ENCODE data around the gene MAMDC4. TPM values are rescaled to one million over a fixed set of nuclear protein-coding genes. Genes with fewer than 3 reads are reported as not detected.
"Not testable (repeated sequence)": the region's sequence is repeated elsewhere in the genome, so short reads cannot be mapped to it uniquely, and the experiment has no call there.

MAMDC4 gene
- total and polyA plus RNA-seq, 4 donors: 2.4 to 19.0 (median 3.8) TPM

- Histone ChIP-seq H3K27me3 (ENCODE audit: control insufficient read depth in 1 of 2, insufficient read depth in 2 of 2, low read length in 1 of 2) (no peaks in the 10 kb centered on the region), H3K4me3 (ENCODE audit: low read length in 2 of 2) (no peak overlapping the region), H3K4me1 (ENCODE audit: control insufficient read depth in 1 of 2, insufficient read depth in 2 of 2, low read length in 2 of 2) (no peaks in the 10 kb centered on the region), H3K36me3 (ENCODE audit: control insufficient read depth in 1 of 2, insufficient read depth in 2 of 2, low read length in 1 of 2) (peaks cover 0 to 3% of the 10 kb centered on the region in 2 donors), H3K9me3 (ENCODE audit: control insufficient read depth, low read length) (no peaks in the 10 kb centered on the region), H3K27ac (ENCODE audit: low read depth in 1 of 2, low read length in 2 of 2) (no peak overlapping the region)
- ATAC-seq (ENCODE audit: low FRiP score) (no peak), DNase-seq (no peak)
- 87% methylated on average over 26 of the region's 26 CpGs for WGBS, 2 donors
- intact Hi-C loops (cut with DNase I): no loop called here
Measured at GRCh38 chr9:136861874-136862457, 9.8 kb downstream of the MAMDC4 start.

- Histone ChIP-seq H3K27me3 (ENCODE audit: control insufficient read depth in 1 of 2, insufficient read depth in 2 of 2, low read length in 1 of 2) (no peaks in the 10 kb centered on the region), H3K4me3 (ENCODE audit: low read length in 2 of 2) (no peak overlapping the region), H3K4me1 (ENCODE audit: control insufficient read depth in 1 of 2, insufficient read depth in 2 of 2, low read length in 2 of 2) (no peaks in the 10 kb centered on the region), H3K36me3 (ENCODE audit: control insufficient read depth in 1 of 2, insufficient read depth in 2 of 2, low read length in 1 of 2) (peaks cover 0 to 3% of the 10 kb centered on the region in 2 donors), H3K9me3 (ENCODE audit: control insufficient read depth, low read length) (no peaks in the 10 kb centered on the region), H3K27ac (ENCODE audit: low read depth in 1 of 2, low read length in 2 of 2) (no peak overlapping the region)
- DNase-seq (peak; percentile 42 to 74), ATAC-seq (ENCODE audit: low FRiP score) (no peak)
- intact Hi-C loops (cut with DNase I): no loop called here
- WGBS, 2 donors: 79 to 80% methylated on average over 31 of the region's 31 CpGs
Measured at GRCh38 chr9:136862849-136863622, 10.9 kb downstream of the MAMDC4 start.

- Histone ChIP-seq H3K36me3 (ENCODE audit: control insufficient read depth in 1 of 2, insufficient read depth in 2 of 2, low read length in 1 of 2) (peaks cover 0 to 3% of the 10 kb centered on the region in 2 donors), H3K9me3 (ENCODE audit: control insufficient read depth, low read length) (no peaks in the 10 kb centered on the region), H3K27me3 (ENCODE audit: control insufficient read depth in 1 of 2, insufficient read depth in 2 of 2, low read length in 1 of 2) (no peaks in the 10 kb centered on the region), H3K4me1 (ENCODE audit: control insufficient read depth in 1 of 2, insufficient read depth in 2 of 2, low read length in 2 of 2) (no peaks in the 10 kb centered on the region), H3K4me3 (ENCODE audit: low read length in 2 of 2) (no peak overlapping the region), H3K27ac (ENCODE audit: low read depth in 1 of 2, low read length in 2 of 2) (no peak overlapping the region)
- intact Hi-C loops (cut with DNase I): no loop called here
- no peak for DNase-seq
- 69 to 74% methylated on average over 12 of the region's 12 CpGs for WGBS, 2 donors
- ATAC-seq (ENCODE audit: low FRiP score): no peak
Measured at GRCh38 chr9:136863623-136864273, 11.6 kb downstream of the MAMDC4 start.

GRCh38 chr9:136865041-136865767 is 13.1 kb downstream of the MAMDC4 start:
- H3K4me1 ChIP-seq (ENCODE audit: control insufficient read depth in 1 of 2, insufficient read depth in 2 of 2, low read length in 2 of 2): no peaks in the 10 kb centered on the region
- intact Hi-C loops (cut with DNase I): no loop called here
- H3K9me3 ChIP-seq (ENCODE audit: control insufficient read depth, low read length): no peaks in the 10 kb centered on the region
- ATAC-seq (ENCODE audit: low FRiP score) (no peak), DNase-seq (peak in 1 of 2 donors; percentile 41)
- H3K4me3 ChIP-seq (ENCODE audit: low read length in 2 of 2): peak overlapping the region; percentile 61 to 85
- peaks cover 0 to 3% of the 10 kb centered on the region in 2 donors for H3K36me3 ChIP-seq (ENCODE audit: control insufficient read depth in 1 of 2, insufficient read depth in 2 of 2, low read length in 1 of 2)
- WGBS, 2 donors: 64 to 66% methylated on average over 11 of the region's 11 CpGs
- no peak overlapping the region for H3K27ac ChIP-seq (ENCODE audit: low read depth in 1 of 2, low read length in 2 of 2)
- no peaks in the 10 kb centered on the region for H3K27me3 ChIP-seq (ENCODE audit: control insufficient read depth in 1 of 2, insufficient read depth in 2 of 2, low read length in 1 of 2)

DNA sequence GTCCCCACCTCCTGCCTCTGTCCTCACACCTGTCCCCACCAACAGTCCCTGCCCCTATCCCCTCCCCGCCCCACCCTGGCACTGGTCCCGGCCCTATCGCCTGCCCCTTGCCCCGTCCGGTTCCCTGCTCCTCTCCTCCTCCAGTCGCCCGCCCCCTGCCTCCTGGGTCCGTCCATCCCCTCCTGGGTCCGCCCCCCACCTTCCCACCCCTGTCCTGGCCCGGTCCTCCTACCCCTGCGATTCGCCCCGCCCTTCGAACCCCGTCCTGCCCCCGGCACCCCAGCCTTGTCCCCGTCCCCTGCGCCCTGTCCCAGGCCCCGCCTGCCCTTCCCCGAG is 13.6 kb downstream of the MAMDC4 start:
- Histone ChIP-seq H3K27me3 (ENCODE audit: control insufficient read depth in 1 of 2, insufficient read depth in 2 of 2, low read length in 1 of 2) (no peaks in the 10 kb centered on the region), H3K4me3 (ENCODE audit: low read length in 2 of 2) (peak overlapping the region; percentile 61 to 85), H3K36me3 (ENCODE audit: control insufficient read depth in 1 of 2, insufficient read depth in 2 of 2, low read length in 1 of 2) (peaks cover 0 to 3% of the 10 kb centered on the region in 2 donors), H3K4me1 (ENCODE audit: control insufficient read depth in 1 of 2, insufficient read depth in 2 of 2, low read length in 2 of 2) (no peaks in the 10 kb centered on the region), H3K27ac (ENCODE audit: low read depth in 1 of 2, low read length in 2 of 2) (no peak overlapping the region), H3K9me3 (ENCODE audit: control insufficient read depth, low read length) (no peaks in the 10 kb centered on the region)
- WGBS, 2 donors: 1% methylated on average over 19 to 20 of the region's 20 CpGs
- intact Hi-C loops (cut with DNase I): no loop called here
- DNase-seq (no peak), ATAC-seq (ENCODE audit: low FRiP score) (peak; percentile 39)

- H3K36me3 ChIP-seq (ENCODE audit: control insufficient read depth in 1 of 2, insufficient read depth in 2 of 2, low read length in 1 of 2); H3K27ac ChIP-seq (ENCODE audit: low read depth in 1 of 2, low read length in 2 of 2); intact Hi-C loops (cut with DNase I); DNase-seq; ATAC-seq (ENCODE audit: low FRiP score); H3K4me1 ChIP-seq (ENCODE audit: control insufficient read depth in 1 of 2, insufficient read depth in 2 of 2, low read length in 2 of 2); H3K9me3 ChIP-seq (ENCODE audit: control insufficient read depth, low read length); H3K27me3 ChIP-seq (ENCODE audit: control insufficient read depth in 1 of 2, insufficient read depth in 2 of 2, low read length in 1 of 2): not testable (repeated sequence)
- H3K4me3 ChIP-seq (ENCODE audit: low read length in 2 of 2): peak overlapping the region; percentile 53 to 85
- WGBS, 2 donors: 85 to 90% methylated on average over 29 of the region's 29 CpGs
Measured at GRCh38 chr9:136866898-136867421, 14.8 kb downstream of the MAMDC4 start.

DNA sequence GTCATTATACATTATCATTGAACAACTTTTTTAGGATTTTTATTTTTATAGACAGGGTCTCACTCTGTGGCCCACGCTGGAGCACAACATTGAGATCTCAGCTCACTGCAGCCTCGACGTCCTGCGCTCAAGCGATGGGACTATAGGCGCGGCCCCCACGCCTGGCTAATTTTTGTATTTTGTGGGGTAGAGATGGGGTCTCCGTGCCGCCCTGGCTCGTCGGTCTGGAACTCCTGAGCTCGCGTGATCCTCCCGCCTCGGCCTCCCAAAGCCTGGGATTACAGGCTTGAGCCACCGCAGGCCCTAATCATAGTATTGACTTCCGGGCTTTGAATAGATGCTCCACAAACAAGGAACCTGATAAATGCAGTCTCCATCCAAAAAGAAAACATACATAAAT is 15.3 kb downstream of the MAMDC4 start:
- WGBS, 2 donors: 98% methylated on average over 18 of the region's 18 CpGs
- ATAC-seq (ENCODE audit: low FRiP score): no peak
- Histone ChIP-seq H3K4me3 (ENCODE audit: low read length in 2 of 2) (no peak overlapping the region), H3K9me3 (ENCODE audit: control insufficient read depth, low read length) (no peaks in the 10 kb centered on the region), H3K4me1 (ENCODE audit: control insufficient read depth in 1 of 2, insufficient read depth in 2 of 2, low read length in 2 of 2) (no peaks in the 10 kb centered on the region), H3K27ac (ENCODE audit: low read depth in 1 of 2, low read length in 2 of 2) (no peak overlapping the region), H3K27me3 (ENCODE audit: control insufficient read depth in 1 of 2, insufficient read depth in 2 of 2, low read length in 1 of 2) (no peaks in the 10 kb centered on the region), H3K36me3 (ENCODE audit: control insufficient read depth in 1 of 2, insufficient read depth in 2 of 2, low read length in 1 of 2) (peaks cover 0 to under 1% of the 10 kb centered on the region in 2 donors)
- no peak for DNase-seq
- intact Hi-C loops (cut with DNase I): no loop called here

GRCh38 chr9:136867917-136868316 is 15.8 kb downstream of the MAMDC4 start:
- no peak for ATAC-seq (ENCODE audit: low FRiP score)
- Histone ChIP-seq H3K27ac (ENCODE audit: low read depth in 1 of 2, low read length in 2 of 2) (no peak overlapping the region), H3K36me3 (ENCODE audit: control insufficient read depth in 1 of 2, insufficient read depth in 2 of 2, low read length in 1 of 2) (no peaks in the 10 kb centered on the region), H3K9me3 (ENCODE audit: control insufficient read depth, low read length) (no peaks in the 10 kb centered on the region), H3K27me3 (ENCODE audit: control insufficient read depth in 1 of 2, insufficient read depth in 2 of 2, low read length in 1 of 2) (no peaks in the 10 kb centered on the region), H3K4me1 (ENCODE audit: control insufficient read depth in 1 of 2, insufficient read depth in 2 of 2, low read length in 2 of 2) (no peaks in the 10 kb centered on the region), H3K4me3 (ENCODE audit: low read length in 2 of 2) (no peak overlapping the region)
- intact Hi-C loops (cut with DNase I): no loop called here
- no peak for DNase-seq
- 97 to 99% methylated on average over 18 of the region's 18 CpGs for WGBS, 2 donors
